Measurements from ENCODE around the gene SMAP1. TPM values are rescaled to one million over a fixed set of nuclear protein-coding genes. Genes with fewer than 3 reads are reported as not detected.

The SMAP1 gene
- total RNA-seq, 1 donor, result 32.4 TPM

GRCh38 chr6:70633870-70634269 lies 33.8 kb upstream of the SMAP1 start:
- DNase-seq (ENCODE audit: low read depth), result no peak
- TF ChIP-seq CTCF (IDR thresholded peaks at IDR 0.05; ENCODE audit: insufficient read depth, low read length), result no peak

GRCh38 chr6:70636596-70636995 lies 31.1 kb upstream of the SMAP1 start:
- no peak for DNase-seq (ENCODE audit: low read depth)
- no peak overlapping the region for H3K4me3 ChIP-seq (ENCODE audit: low read depth, low read length)
- TF ChIP-seq CTCF (IDR thresholded peaks at IDR 0.05; ENCODE audit: insufficient read depth, low read length), result no peak

More at GRCh38 chr6:70633870-70634269, 33.8 kb upstream of the SMAP1 start:
- H3K4me3 ChIP-seq (ENCODE audit: low read depth, low read length), result no peak overlapping the region

GRCh38 chr6:70638468-70638867 lies 29.2 kb upstream of the SMAP1 start:
- no peak for DNase-seq (ENCODE audit: low read depth)
- TF ChIP-seq CTCF (IDR thresholded peaks at IDR 0.05; ENCODE audit: insufficient read depth, low read length), result no peak
- no peak overlapping the region for H3K4me3 ChIP-seq (ENCODE audit: low read depth, low read length)

- DNase-seq (ENCODE audit: low read depth), result no peak
- H3K4me3 ChIP-seq (ENCODE audit: low read depth, low read length), result no peak overlapping the region
- TF ChIP-seq CTCF (IDR thresholded peaks at IDR 0.05; ENCODE audit: insufficient read depth, low read length), result no peak
These were observed 16.3 kb upstream of the SMAP1 start for GRCh38 chr6:70651326-70651905.

GRCh38 chr6:70652216-70652615 lies 15.5 kb upstream of the SMAP1 start:
- H3K4me3 ChIP-seq (ENCODE audit: low read depth, low read length), result no peak overlapping the region
- no peak for TF ChIP-seq CTCF (IDR thresholded peaks at IDR 0.05; ENCODE audit: insufficient read depth, low read length)
- no peak for DNase-seq (ENCODE audit: low read depth)

GRCh38 chr6:70657706-70658105 lies 10.0 kb upstream of the SMAP1 start:
- no peak overlapping the region for H3K4me3 ChIP-seq (ENCODE audit: low read depth, low read length)
- no peak for DNase-seq (ENCODE audit: low read depth)
- no peak for TF ChIP-seq CTCF (IDR thresholded peaks at IDR 0.05; ENCODE audit: insufficient read depth, low read length)

- DNase-seq (ENCODE audit: low read depth), result no peak
- no peak for TF ChIP-seq CTCF (IDR thresholded peaks at IDR 0.05; ENCODE audit: insufficient read depth, low read length)
- no peak overlapping the region for H3K4me3 ChIP-seq (ENCODE audit: low read depth, low read length)
These were observed 3.7 kb upstream of the SMAP1 start for GRCh38 chr6:70663881-70664466.
